ENCODE measurements around the gene OR8S1.
A peak's percentile ranks its signal among the peaks of the same experiment; 100 is the strongest.
"Not testable (repeated sequence)": the region's sequence is repeated elsewhere in the genome, so short reads cannot be mapped to it uniquely, and the experiment has no call there.

Gene OR8S1

GRCh38 chr12:48525332-48525731, at the start of gene OR8S1:
Gene OR8S1 (plus strand): TSS chr12:48525632. CDS start chr12:48525632, 0 bp downstream.
- DNase-seq (ENCODE audit: low spot score), result no peak

- DNase-seq (ENCODE audit: low spot score), result no peak
These were observed 43.2 kb upstream of the OR8S1 start, which contains the start of gene C12orf54 for GRCh38 chr12:48482198-48482597. Gene C12orf54 (plus strand): TSS chr12:48482498. CDS start chr12:48483297, 799 bp downstream.

GRCh38 chr12:48482930-48483329, 42.5 kb upstream of the OR8S1 start:
- DNase-seq (ENCODE audit: low spot score), result no peak

GRCh38 chr12:48486261-48486660, 39.2 kb upstream of the OR8S1 start:
- DNase-seq (ENCODE audit: low spot score), result no peak

GRCh38 chr12:48486679-48487078, 38.8 kb upstream of the OR8S1 start:
- DNase-seq (ENCODE audit: low spot score), result no peak

GRCh38 chr12:48489012-48489411, 36.4 kb upstream of the OR8S1 start:
- DNase-seq (ENCODE audit: low spot score), result no peak

- DNase-seq (ENCODE audit: low spot score), result not testable (repeated sequence)
These were observed 36.0 kb upstream of the OR8S1 start for GRCh38 chr12:48489456-48489855.

- not testable (repeated sequence) for DNase-seq (ENCODE audit: low spot score)
These were observed 25.2 kb upstream of the OR8S1 start for GRCh38 chr12:48500281-48500680.

GRCh38 chr12:48506836-48507235, 18.6 kb upstream of the OR8S1 start:
- DNase-seq (ENCODE audit: low spot score), result not testable (repeated sequence)

- DNase-seq (ENCODE audit: low spot score), result no peak
These were observed 16.4 kb upstream of the OR8S1 start for GRCh38 chr12:48508987-48509386.

- DNase-seq (ENCODE audit: low spot score), result no peak
These were observed 15.3 kb upstream of the OR8S1 start for GRCh38 chr12:48510111-48510510.

- no peak for DNase-seq (ENCODE audit: low spot score)
These were observed 12.6 kb upstream of the OR8S1 start for GRCh38 chr12:48512855-48513254.

GRCh38 chr12:48514728-48515127, 10.7 kb upstream of the OR8S1 start:
- DNase-seq (ENCODE audit: low spot score), result no peak

GRCh38 chr12:48520381-48520780, 5.1 kb upstream of the OR8S1 start:
- DNase-seq (ENCODE audit: low spot score), result not testable (repeated sequence)

GRCh38 chr12:48527891-48528670, 2.6 kb downstream of the OR8S1 start:
- DNase-seq (ENCODE audit: low spot score), result no peak

- no peak for DNase-seq (ENCODE audit: low spot score)
These were observed 7.2 kb downstream of the OR8S1 start for GRCh38 chr12:48532601-48533000.

GRCh38 chr12:48536602-48537001, 11.2 kb downstream of the OR8S1 start:
- no peak for DNase-seq (ENCODE audit: low spot score)

GRCh38 chr12:48542300-48542928, 17.0 kb downstream of the OR8S1 start:
- DNase-seq (ENCODE audit: low spot score), result peak; percentile 70

- DNase-seq (ENCODE audit: low spot score), result no peak
These were observed 20.5 kb downstream of the OR8S1 start for GRCh38 chr12:48545833-48546469.

- DNase-seq (ENCODE audit: low spot score), result not testable (repeated sequence)
These were observed 21.6 kb downstream of the OR8S1 start for GRCh38 chr12:48547012-48547411.

- DNase-seq (ENCODE audit: low spot score), result not testable (repeated sequence)
These were observed 26.2 kb downstream of the OR8S1 start for GRCh38 chr12:48551636-48552035.

- not testable (repeated sequence) for DNase-seq (ENCODE audit: low spot score)
These were observed 28.4 kb downstream of the OR8S1 start for GRCh38 chr12:48553666-48554343.

Measured in D341Med (cell line).